T47D (cell line): ENCODE measurements around the gene PLXNA2.

ENCODE experiments used
- DNase-seq, 2 experiments: peaks; one replicate each; pipeline versions ENCODE4 v3.0.0 to v3.0.0-alpha.2; 2011 to 2012; ENCODE audit warnings: low read depth in 1 of 2, low spot score in 1 of 2
- JUND ChIP-seq: IDR thresholded peaks from 2 replicates; pipeline ENCODE4 v1.6.1; 2012; ENCODE audit warnings: low read depth
- in situ Hi-C: cut with HindIII; loops from 2 replicates; pipeline ENCODE4 v1.10.0; 2016; ENCODE audit warnings: low sequenced_read_pairs, low pct_unique_long_range_greater_than_20kb

The PLXNA2 gene

GRCh38 chr1:208276757-208277435 lies 32.7 kb upstream of the PLXNA2 start:
- no peak for DNase-seq
- in situ Hi-C loops = no loop called here
- TF ChIP-seq JUND = no peak

GRCh38 chr1:208275083-208275482 lies 30.9 kb upstream of the PLXNA2 start:
- in situ Hi-C loops = no loop called here
- no peak for DNase-seq
- no peak for TF ChIP-seq JUND

GRCh38 chr1:208273386-208274017 lies 29.3 kb upstream of the PLXNA2 start:
- in situ Hi-C loops = no loop called here
- DNase-seq = no peak
- TF ChIP-seq JUND = no peak

- in situ Hi-C loops = no loop called here
These were observed 28.5 kb upstream of the PLXNA2 start for GRCh38 chr1:208272713-208273112.

DNA sequence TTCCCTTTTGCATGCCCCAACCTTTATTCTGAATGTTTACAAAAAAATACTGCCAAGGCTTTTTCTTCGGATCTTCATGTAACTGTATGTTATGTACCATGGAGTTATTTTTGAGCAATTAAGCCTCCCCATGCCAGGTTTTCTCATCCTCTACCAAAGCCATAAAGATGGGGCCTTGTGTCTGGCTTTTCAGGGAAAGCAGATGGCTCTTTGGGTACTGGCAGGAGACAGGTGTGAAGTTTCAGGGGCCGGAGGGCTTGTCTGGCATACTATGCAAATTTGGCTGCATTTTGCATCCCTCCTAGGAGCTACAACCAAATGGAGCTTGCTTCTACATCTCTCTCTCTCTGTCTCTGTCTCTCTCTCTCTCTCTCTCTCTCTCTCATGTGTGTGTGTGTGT lies 28.1 kb upstream of the PLXNA2 start:
- no peak for TF ChIP-seq JUND
- in situ Hi-C loops = no loop called here
- no peak for DNase-seq

More at GRCh38 chr1:208272713-208273112, 28.5 kb upstream of the PLXNA2 start:
- DNase-seq = no peak
- TF ChIP-seq JUND = no peak

GRCh38 chr1:208271236-208271635 lies 27.1 kb upstream of the PLXNA2 start:
- no peak for TF ChIP-seq JUND
- in situ Hi-C loops = no loop called here
- no peak for DNase-seq

DNA sequence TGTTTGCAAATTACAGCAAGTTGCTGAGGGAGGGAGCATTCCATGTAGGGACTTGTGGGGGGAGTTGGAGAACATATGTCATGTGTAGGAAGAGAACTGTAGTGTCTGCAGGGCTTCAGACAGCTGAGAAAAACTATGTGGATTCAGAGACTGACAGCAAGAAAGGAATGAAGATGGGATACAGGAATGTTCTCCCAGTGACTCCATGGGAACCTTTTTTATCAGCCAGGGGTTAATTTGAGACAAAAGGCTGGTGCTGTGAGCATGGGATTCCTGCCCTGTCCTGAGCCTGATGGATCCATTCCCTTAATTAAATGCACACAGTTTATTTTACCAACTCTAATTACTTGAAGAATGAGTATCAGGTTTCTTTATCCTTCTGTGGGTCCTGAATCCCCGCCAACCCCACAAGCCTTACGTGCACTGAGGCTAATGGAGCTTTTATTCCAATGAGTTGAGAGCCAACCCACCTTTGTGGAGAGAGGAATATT lies 26.5 kb upstream of the PLXNA2 start:
- DNase-seq = no peak
- in situ Hi-C loops = no loop called here
- TF ChIP-seq JUND = no peak

- DNase-seq = no peak
- in situ Hi-C loops = no loop called here
- TF ChIP-seq JUND = no peak
These were observed 25.1 kb upstream of the PLXNA2 start for GRCh38 chr1:208269338-208269666.

- no peak for TF ChIP-seq JUND
- in situ Hi-C loops = no loop called here
- no peak for DNase-seq
These were observed 24.6 kb upstream of the PLXNA2 start for GRCh38 chr1:208268541-208269337.

GRCh38 chr1:208265525-208265924 lies 21.3 kb upstream of the PLXNA2 start:
- TF ChIP-seq JUND = no peak
- DNase-seq = no peak
- in situ Hi-C loops = no loop called here

DNA sequence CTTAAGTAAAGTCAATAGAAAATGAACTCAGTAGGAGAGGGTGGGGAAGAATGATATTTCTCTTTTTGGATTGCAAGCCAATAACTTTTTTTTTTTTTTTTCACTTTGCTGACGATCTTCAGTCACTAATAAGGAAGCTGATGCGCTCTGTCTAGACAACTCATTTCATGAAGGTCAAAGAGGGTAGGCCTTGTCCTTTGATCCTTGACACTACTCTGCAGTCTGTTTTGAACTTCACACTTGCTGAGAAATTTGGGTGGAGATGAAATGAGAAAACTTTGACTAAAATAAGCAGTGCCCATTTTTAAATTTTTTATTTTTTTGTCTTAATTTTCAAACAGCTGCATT lies 20.9 kb upstream of the PLXNA2 start:
- DNase-seq = no peak
- no peak for TF ChIP-seq JUND
- in situ Hi-C loops = no loop called here

- no peak for TF ChIP-seq JUND
- no peak for DNase-seq
- in situ Hi-C loops = no loop called here
These were observed 20.4 kb upstream of the PLXNA2 start for GRCh38 chr1:208264469-208265121.

- in situ Hi-C loops = no loop called here
- no peak for TF ChIP-seq JUND
- no peak for DNase-seq
These were observed 17.7 kb upstream of the PLXNA2 start for GRCh38 chr1:208261874-208262273.
